ENCODE measurements around the gene HSD17B14.

Gene HSD17B14

GRCh38 chr19:48830965-48831364, 5.3 kb downstream of the HSD17B14 start:
- DNase-seq (ENCODE audit: extremely low read depth in 1 of 2, low read depth in 1 of 2) = no peak

- no peak for DNase-seq (ENCODE audit: extremely low read depth in 1 of 2, low read depth in 1 of 2)
Measured at GRCh38 chr19:48830088-48830487, 6.2 kb downstream of the HSD17B14 start.

GRCh38 chr19:48826606-48827020, 9.7 kb downstream of the HSD17B14 start:
- no peak for DNase-seq (ENCODE audit: extremely low read depth in 1 of 2, low read depth in 1 of 2)

GRCh38 chr19:48822514-48822913, 13.8 kb downstream of the HSD17B14 start:
- no peak for DNase-seq (ENCODE audit: extremely low read depth in 1 of 2, low read depth in 1 of 2)

GRCh38 chr19:48821633-48822032, 14.7 kb downstream of the HSD17B14 start:
- DNase-seq (ENCODE audit: extremely low read depth in 1 of 2, low read depth in 1 of 2) = no peak

- no peak for DNase-seq (ENCODE audit: extremely low read depth in 1 of 2, low read depth in 1 of 2)
Measured at GRCh38 chr19:48819366-48819816, 16.9 kb downstream of the HSD17B14 start.

- DNase-seq (ENCODE audit: extremely low read depth in 1 of 2, low read depth in 1 of 2) = no peak
Measured at GRCh38 chr19:48818234-48818820, 18.0 kb downstream of the HSD17B14 start.

GRCh38 chr19:48817585-48818124, 18.6 kb downstream of the HSD17B14 start:
- DNase-seq (ENCODE audit: extremely low read depth in 1 of 2, low read depth in 1 of 2) = no peak

GRCh38 chr19:48815870-48816501, 20.3 kb downstream of the HSD17B14 start:
- no peak for DNase-seq (ENCODE audit: extremely low read depth in 1 of 2, low read depth in 1 of 2)

GRCh38 chr19:48814895-48815294, 21.4 kb downstream of the HSD17B14 start:
- no peak for DNase-seq (ENCODE audit: extremely low read depth in 1 of 2, low read depth in 1 of 2)

GRCh38 chr19:48813123-48813913, 23.0 kb downstream of the HSD17B14 start:
- no peak for DNase-seq (ENCODE audit: extremely low read depth in 1 of 2, low read depth in 1 of 2)

- peak in 1 of 2 donors; percentile 40 for DNase-seq (ENCODE audit: extremely low read depth in 1 of 2, low read depth in 1 of 2)
Measured at GRCh38 chr19:48812094-48812929, 24.0 kb downstream of the HSD17B14 start.

GRCh38 chr19:48810151-48810550, 26.1 kb downstream of the HSD17B14 start:
- DNase-seq (ENCODE audit: extremely low read depth in 1 of 2, low read depth in 1 of 2) = no peak

- DNase-seq (ENCODE audit: extremely low read depth in 1 of 2, low read depth in 1 of 2) = no peak
Measured at GRCh38 chr19:48807590-48808308, 28.5 kb downstream of the HSD17B14 start.

- DNase-seq (ENCODE audit: extremely low read depth in 1 of 2, low read depth in 1 of 2) = no peak
Measured at GRCh38 chr19:48806818-48807589, 29.3 kb downstream of the HSD17B14 start.

- DNase-seq (ENCODE audit: extremely low read depth in 1 of 2, low read depth in 1 of 2) = no peak
Measured at GRCh38 chr19:48806518-48806817, 29.8 kb downstream of the HSD17B14 start.

- DNase-seq (ENCODE audit: extremely low read depth in 1 of 2, low read depth in 1 of 2) = no peak
Measured at GRCh38 chr19:48805452-48805851, 30.8 kb downstream of the HSD17B14 start.

- DNase-seq (ENCODE audit: extremely low read depth in 1 of 2, low read depth in 1 of 2) = no peak
Measured at GRCh38 chr19:48804496-48804895, 31.8 kb downstream of the HSD17B14 start.

- DNase-seq (ENCODE audit: extremely low read depth in 1 of 2, low read depth in 1 of 2) = no peak
Measured at GRCh38 chr19:48802623-48803022, 33.7 kb downstream of the HSD17B14 start.

Measured in activated CD8-positive, alpha-beta memory T cell treated with anti-CD3 and anti-CD28 coated beads for 1 hour (primary cell).